ENCODE results near the gene DOC2A. TPM values are rescaled to one million over a fixed set of nuclear protein-coding genes. Genes with fewer than 3 reads are reported as not detected.
"Not testable (repeated sequence)": the region's sequence is repeated elsewhere in the genome, so short reads cannot be mapped to it uniquely, and the experiment has no call there.

The DOC2A gene
- total RNA-seq, 1 donor from 2014 or later = 0.13 TPM

GRCh38 chr16:29961479-29962343, 49.1 kb downstream of the DOC2A start, which contains the start of gene TMEM219:
Gene TMEM219 (plus strand): TSS chr16:29962079. CDS start chr16:29963144, 1,065 bp downstream.
- intact Hi-C loops (cut with DNase I) = loop anchor here (2.0 kb wide), 1 partner anchor 35 kb away; the partner anchor contains the start of gene KCTD13
- DNase-seq = peak; percentile 96
- ATAC-seq (ENCODE audit: poor library complexity) = peak; percentile 99

GRCh38 chr16:29961127-29961478, 49.7 kb downstream of the DOC2A start:
- DNase-seq (no peak), ATAC-seq (ENCODE audit: poor library complexity) (no peak)
- intact Hi-C loops (cut with DNase I) = loop anchor here (2.0 kb wide), 1 partner anchor 34 kb away; the partner anchor contains the start of gene KCTD13

GRCh38 chr16:29959821-29960220, 51.0 kb downstream of the DOC2A start:
- intact Hi-C loops (cut with DNase I) = loop anchor here (2.0 kb wide), 1 partner anchor 33 kb away; the partner anchor contains the start of gene KCTD13
- DNase-seq; ATAC-seq (ENCODE audit: poor library complexity): not testable (repeated sequence)

- no peak for ATAC-seq (ENCODE audit: poor library complexity)
- intact Hi-C loops (cut with DNase I) = no loop called here
- DNase-seq = no peak
These were observed 51.5 kb downstream of the DOC2A start for GRCh38 chr16:29959293-29959692.

GRCh38 chr16:29958756-29959155, 52.1 kb downstream of the DOC2A start:
- ATAC-seq (ENCODE audit: poor library complexity) = no peak
- intact Hi-C loops (cut with DNase I) = no loop called here
- DNase-seq = no peak

Other genes starting within 250 kb of the DOC2A start
- gene ZG16, start 232.8 kb downstream of the DOC2A start, total RNA-seq = not detected
- gene KIF22, start 220.3 kb downstream of the DOC2A start, total RNA-seq = 59.8 TPM
- 74.0 TPM for gene MAZ, start 204.5 kb downstream of the DOC2A start, total RNA-seq
- 3.3 TPM for gene PRRT2, start 198.8 kb downstream of the DOC2A start, total RNA-seq
- 14.7 TPM for gene PAGR1, start 194.9 kb downstream of the DOC2A start, total RNA-seq
- gene MVP, start 190.6 kb downstream of the DOC2A start, total RNA-seq = 45.5 TPM
- 63.0 TPM for gene CDIPT, start 147.8 kb downstream of the DOC2A start, total RNA-seq
- 0.70 TPM for gene SEZ6L2, start 111.5 kb downstream of the DOC2A start, total RNA-seq
- not detected for gene ASPHD1, start 110.5 kb downstream of the DOC2A start, total RNA-seq
- gene KCTD13, start 84.8 kb downstream of the DOC2A start, total RNA-seq = 6.6 TPM
- gene TMEM219, start 48.9 kb downstream of the DOC2A start, total RNA-seq = 70.6 TPM
- gene TAOK2, start 37.2 kb downstream of the DOC2A start, total RNA-seq = 29.7 TPM
- 19.5 TPM for gene HIRIP3, start 15.4 kb downstream of the DOC2A start, total RNA-seq
- gene INO80E, start 14.8 kb downstream of the DOC2A start, total RNA-seq = 28.0 TPM
- not detected for gene C16orf92, start 12.2 kb upstream of the DOC2A start, total RNA-seq
- not detected for gene TLCD3B, start 20.2 kb upstream of the DOC2A start, total RNA-seq
- gene ALDOA, start 54.7 kb upstream of the DOC2A start, total RNA-seq = 3,843 TPM
- 33.2 TPM for gene PPP4C, start 65.0 kb upstream of the DOC2A start, total RNA-seq
- gene TBX6, start 80.9 kb upstream of the DOC2A start, total RNA-seq = 1.0 TPM
- 64.1 TPM for gene YPEL3, start 85.2 kb upstream of the DOC2A start, total RNA-seq
- gene GDPD3, start 102.5 kb upstream of the DOC2A start, total RNA-seq = 2.6 TPM
- 50.8 TPM for gene MAPK3, start 112.2 kb upstream of the DOC2A start, total RNA-seq
- gene CORO1A, start 172.6 kb upstream of the DOC2A start, total RNA-seq = 8.4 TPM
- 48.7 TPM for gene BOLA2B, start 182.6 kb upstream of the DOC2A start, total RNA-seq
- 16.2 TPM for gene SLX1A, start 182.8 kb upstream of the DOC2A start, total RNA-seq
- 3.3 TPM for gene SULT1A3, start 188.2 kb upstream of the DOC2A start, total RNA-seq
- gene NPIPB13, start 237.5 kb upstream of the DOC2A start, total RNA-seq = 5.9 TPM